Keratinocyte (primary cell): ENCODE results near the gene CD2AP. TPM values are rescaled to one million over a fixed set of nuclear protein-coding genes. Genes with fewer than 3 reads are reported as not detected.

Experiments used
- DNase-seq: peaks from one replicate; pipeline ENCODE4 v3.0.0-alpha.2; 2011; ENCODE audit warnings: low read depth, missing footprints, low spot score
- FAIRE-seq: peaks from 2 replicates; lab custom pipeline; 2011; peaks lifted over from hg19 to GRCh38; lab: Jason Lieb, UNC
- H2AFZ ChIP-seq: 2 replicates; pipeline ENCODE4 v1.6.0; 2012; ENCODE audit warnings: low read length, control low read depth, inconsistent platforms; ENCODE audit not compliant: control insufficient read depth
- H3K27ac ChIP-seq: 2 replicates; pipeline ENCODE4 v1.5.1; 2011; ENCODE audit warnings: low read length; ENCODE audit not compliant: control insufficient read depth, insufficient read depth
- H3K27me3 ChIP-seq: 3 replicates; pipeline ENCODE4 v1.6.0; 2011; ENCODE audit warnings: low read length; ENCODE audit not compliant: control insufficient read depth, insufficient read depth; ENCODE audit errors: extremely low read depth
- H3K36me3 ChIP-seq, 2 experiments: 2 replicates in 1 of 2; 3 replicates in 1 of 2; pipeline ENCODE4 v1.5.1; 2011; ENCODE audit warnings: low read length in 2 of 2, mild to moderate bottlenecking in 1 of 2; ENCODE audit not compliant: control insufficient read depth in 2 of 2, insufficient read depth in 2 of 2; ENCODE audit errors: extremely low read depth in 1 of 2
- H3K4me1 ChIP-seq: 3 replicates; pipeline ENCODE4 v1.5.1; 2011; ENCODE audit warnings: low read length; ENCODE audit not compliant: control insufficient read depth, insufficient read depth; ENCODE audit errors: extremely low read depth
- H3K4me2 ChIP-seq: 3 replicates; pipeline ENCODE4 v1.6.0; 2011; ENCODE audit warnings: low read depth, low read length; ENCODE audit not compliant: control insufficient read depth, insufficient read depth; ENCODE audit errors: extremely low read depth
- H3K4me3 ChIP-seq, 3 experiments: fragments of 200-600 bp in 1 of 3; sonication (generic) in 1 of 3; 2 replicates in 2 of 3; 3 replicates in 1 of 3; pipeline ENCODE4 v1.5.1; 2011 to 2016; ENCODE audit warnings: low read length in 3 of 3, mild to moderate bottlenecking in 3 of 3, control low read depth in 2 of 3, inconsistent platforms in 1 of 3, low read depth in 1 of 3, mixed read lengths in 1 of 3, mixed run types in 1 of 3, moderate library complexity in 1 of 3; ENCODE audit not compliant: control insufficient read depth in 2 of 3, insufficient read depth in 2 of 3; ENCODE audit errors: extremely low read depth in 1 of 3
- H3K79me2 ChIP-seq: 2 replicates; pipeline ENCODE4 v1.6.0; 2012; ENCODE audit warnings: low read length; ENCODE audit not compliant: control insufficient read depth, insufficient read depth
- H3K9ac ChIP-seq: 3 replicates; pipeline ENCODE4 v1.6.0; 2011; ENCODE audit warnings: low read length; ENCODE audit not compliant: control insufficient read depth, insufficient read depth; ENCODE audit errors: extremely low read depth
- H3K9me1 ChIP-seq: 3 replicates; pipeline ENCODE4 v1.6.0; 2011; ENCODE audit warnings: low read length; ENCODE audit not compliant: control insufficient read depth, insufficient read depth; ENCODE audit errors: extremely low read depth
- H3K9me3 ChIP-seq: 2 replicates; pipeline ENCODE4 v1.5.1; 2012; ENCODE audit warnings: low read depth, low read length; ENCODE audit not compliant: control insufficient read depth
- H4K20me1 ChIP-seq: 3 replicates; pipeline ENCODE4 v1.6.0; 2011; ENCODE audit warnings: low read length; ENCODE audit not compliant: control insufficient read depth, insufficient read depth; ENCODE audit errors: extremely low read depth
- EZH2 ChIP-seq: IDR thresholded peaks from one replicate; pipeline ENCODE4 v1.6.1; 2012; ENCODE audit warnings: inconsistent platforms, mild to moderate bottlenecking, low read length, moderate library complexity
- dilution Hi-C: fragments of 300-500 bp; cut with MboI; formaldehyde crosslinking; loops from one replicate; pipeline ENCODE4 v1.7.0; 2020; ENCODE audit warnings: low sequenced_read_pairs; ENCODE audit not compliant: extremely low pct_ligation_motif_present
- polyA plus RNA-seq, 5 experiments: library from polyadenylated mRNA; depleted of rRNA in 3 of 5; stranded (reverse) in 3 of 5; stranded (forward) in 1 of 5; unstranded in 1 of 5; fragments of >200 nt; gene quantifications; 1 replicate in 1 of 5; 2 replicates in 3 of 5; 3 replicates in 1 of 5; pipeline versions ENCODE4 v1.2.1 to v1.2.3, GENCODE V29; 2011 to 2012; ENCODE audit warnings: missing spikeins in 2 of 5, low read depth in 1 of 5, low replicate concordance in 1 of 5
- TF ChIP-seq, protein P1 (sequence below), 3 experiments: IDR thresholded peaks in 1 of 3; conservative IDR thresholded peaks in 1 of 3; optimal IDR thresholded peaks in 1 of 3; 2 replicates in 2 of 3; 3 replicates in 1 of 3; pipeline versions ENCODE3 to v1.5.1; 2011; ENCODE audit warnings: low read length in 3 of 3, mild to moderate bottlenecking in 3 of 3, moderate library complexity in 2 of 3, control low read depth in 1 of 3, inconsistent platforms in 1 of 3; ENCODE audit not compliant: insufficient read depth in 2 of 3; ENCODE audit errors: extremely low read depth in 1 of 3

The CD2AP gene
- polyA plus RNA-seq, 1 donor (not counting 4 experiments of a cell fraction or from before 2014, with no cell fraction given) = 23.9 TPM

DNA sequence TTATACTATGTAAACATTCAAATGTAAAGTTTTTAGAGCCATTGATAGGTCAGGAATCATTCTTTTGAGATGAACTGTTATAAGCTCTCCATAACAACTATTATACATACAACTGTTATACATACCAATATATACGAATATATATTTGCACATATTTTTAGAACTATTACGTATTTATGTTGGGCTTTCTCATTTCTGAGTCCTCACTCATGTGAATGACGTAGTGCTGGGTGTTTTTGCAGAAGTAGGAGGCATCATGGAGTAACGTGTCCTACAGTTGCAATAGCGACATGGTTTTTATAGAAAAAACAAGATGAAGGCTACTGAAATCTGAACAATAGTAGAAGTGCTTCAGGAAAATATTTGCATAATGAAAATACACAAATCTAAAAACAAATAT lies 184.4 kb downstream of the CD2AP start:
- Histone ChIP-seq H3K27me3 (no peaks in the 10 kb centered on the region), H2AFZ (no peak overlapping the region), H3K9ac (no peak overlapping the region), H4K20me1 (no peaks in the 10 kb centered on the region), H3K9me3 (no peaks in the 10 kb centered on the region), H3K79me2 (no peaks in the 10 kb centered on the region), H3K9me1 (no peaks in the 10 kb centered on the region), H3K4me1 (peaks cover 7% of the 10 kb centered on the region), H3K36me3 (no peaks in the 10 kb centered on the region), H3K4me2 (no peak overlapping the region), H3K4me3 (no peak overlapping the region), H3K27ac (no peak overlapping the region)
- dilution Hi-C loops = no loop called here
- no peak for FAIRE-seq
- no peak for DNase-seq
- TF ChIP-seq, protein P1, sequence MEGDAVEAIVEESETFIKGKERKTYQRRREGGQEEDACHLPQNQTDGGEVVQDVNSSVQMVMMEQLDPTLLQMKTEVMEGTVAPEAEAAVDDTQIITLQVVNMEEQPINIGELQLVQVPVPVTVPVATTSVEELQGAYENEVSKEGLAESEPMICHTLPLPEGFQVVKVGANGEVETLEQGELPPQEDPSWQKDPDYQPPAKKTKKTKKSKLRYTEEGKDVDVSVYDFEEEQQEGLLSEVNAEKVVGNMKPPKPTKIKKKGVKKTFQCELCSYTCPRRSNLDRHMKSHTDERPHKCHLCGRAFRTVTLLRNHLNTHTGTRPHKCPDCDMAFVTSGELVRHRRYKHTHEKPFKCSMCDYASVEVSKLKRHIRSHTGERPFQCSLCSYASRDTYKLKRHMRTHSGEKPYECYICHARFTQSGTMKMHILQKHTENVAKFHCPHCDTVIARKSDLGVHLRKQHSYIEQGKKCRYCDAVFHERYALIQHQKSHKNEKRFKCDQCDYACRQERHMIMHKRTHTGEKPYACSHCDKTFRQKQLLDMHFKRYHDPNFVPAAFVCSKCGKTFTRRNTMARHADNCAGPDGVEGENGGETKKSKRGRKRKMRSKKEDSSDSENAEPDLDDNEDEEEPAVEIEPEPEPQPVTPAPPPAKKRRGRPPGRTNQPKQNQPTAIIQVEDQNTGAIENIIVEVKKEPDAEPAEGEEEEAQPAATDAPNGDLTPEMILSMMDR (optimal IDR thresholded peaks at IDR 0.05 in 1 of 3, IDR thresholded peaks at IDR 0.05 in 1 of 3, conservative IDR thresholded peaks at IDR 0.05 in 1 of 3; ENCODE audit: extremely low read depth in 1 of 3, insufficient read depth in 2 of 3, low read length in 3 of 3) = no peak
- no peak for TF ChIP-seq EZH2

DNA sequence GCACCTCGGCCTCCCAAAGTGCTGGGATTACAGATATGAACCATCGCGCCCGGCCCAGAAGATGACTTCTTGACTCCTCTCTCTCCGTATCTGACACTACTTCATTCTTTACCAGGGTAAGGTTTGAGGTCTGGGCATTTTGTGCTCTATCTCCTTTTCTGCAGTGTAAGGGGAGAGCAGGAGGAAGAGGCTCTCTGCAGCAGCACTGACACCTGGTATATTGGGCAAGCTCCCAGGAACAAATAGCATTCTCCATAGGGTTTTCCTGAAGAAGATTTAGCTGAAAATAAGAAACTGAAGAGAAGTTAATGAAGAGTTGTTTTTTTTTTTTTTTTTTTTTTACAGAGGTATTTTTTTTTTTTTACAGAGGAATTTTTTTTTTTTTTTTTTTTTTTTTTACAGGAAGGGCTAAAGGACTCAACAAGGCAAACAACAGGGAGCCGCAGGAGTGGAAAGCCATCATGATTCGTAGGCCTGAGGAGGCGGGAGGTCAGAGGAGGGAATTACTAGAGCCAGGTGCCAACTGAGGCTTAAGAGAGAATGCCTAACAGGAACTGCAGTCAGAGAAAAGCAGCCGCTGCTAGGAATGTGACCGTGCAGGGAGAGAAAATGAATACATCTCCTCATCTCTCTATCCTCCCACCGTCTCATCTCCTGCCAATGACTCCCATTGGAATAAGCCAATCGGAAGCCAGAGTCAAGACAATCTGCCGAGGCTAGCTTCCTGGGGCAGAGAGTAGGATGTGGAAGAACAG lies 186.1 kb downstream of the CD2AP start:
- Histone ChIP-seq H3K36me3 (no peaks in the 10 kb centered on the region), H3K9ac (no peak overlapping the region), H3K4me1 (peaks cover 7% of the 10 kb centered on the region), H4K20me1 (no peaks in the 10 kb centered on the region), H3K27ac (peak overlapping the region; percentile 25), H3K79me2 (no peaks in the 10 kb centered on the region), H2AFZ (no peak overlapping the region), H3K4me3 (no peak overlapping the region), H3K4me2 (no peak overlapping the region), H3K27me3 (no peaks in the 10 kb centered on the region), H3K9me1 (no peaks in the 10 kb centered on the region), H3K9me3 (no peaks in the 10 kb centered on the region)
- dilution Hi-C loops = no loop called here
- FAIRE-seq = no peak
- no peak for DNase-seq
- no peak for TF ChIP-seq EZH2
- TF ChIP-seq, protein P1 (optimal IDR thresholded peaks at IDR 0.05 in 1 of 3, IDR thresholded peaks at IDR 0.05 in 1 of 3, conservative IDR thresholded peaks at IDR 0.05 in 1 of 3; ENCODE audit: extremely low read depth in 1 of 3, insufficient read depth in 2 of 3, low read length in 3 of 3) = no peak
